Stimulated activated naive CD4-positive, alpha-beta T cell (primary cell): Measurements from ENCODE around the gene EDEM1.

Source experiments
- DNase-seq, 6 experiments: peaks; one replicate each; lab custom pipeline; 2025; lab: John Stamatoyannopoulos, UW

EDEM1 gene

GRCh38 chr3:5198986-5199731 is 11.7 kb downstream of the EDEM1 start:
- DNase-seq: no peak

GRCh38 chr3:5201536-5201935 is 14.0 kb downstream of the EDEM1 start:
- no peak for DNase-seq

- no peak for DNase-seq
Measured at GRCh38 chr3:5202222-5202621, 14.7 kb downstream of the EDEM1 start.

- DNase-seq: no peak
Measured at GRCh38 chr3:5205165-5205941, 17.8 kb downstream of the EDEM1 start.

- DNase-seq: no peak
Measured at GRCh38 chr3:5210926-5211325, 23.4 kb downstream of the EDEM1 start.

GRCh38 chr3:5212628-5213573 is 25.4 kb downstream of the EDEM1 start:
- DNase-seq: no peak

- DNase-seq: no peak
Measured at GRCh38 chr3:5213574-5213966, 26.1 kb downstream of the EDEM1 start.

- DNase-seq: no peak
Measured at GRCh38 chr3:5214352-5214751, 26.8 kb downstream of the EDEM1 start.

GRCh38 chr3:5217824-5218595 is 30.5 kb downstream of the EDEM1 start:
- DNase-seq: no peak

GRCh38 chr3:5218815-5219214 is 31.3 kb downstream of the EDEM1 start:
- no peak for DNase-seq

GRCh38 chr3:5219216-5219615 is 31.7 kb downstream of the EDEM1 start:
- no peak for DNase-seq

- no peak for DNase-seq
Measured at GRCh38 chr3:5220193-5220592, 32.7 kb downstream of the EDEM1 start.

- no peak for DNase-seq
Measured at GRCh38 chr3:5220667-5221431, 33.3 kb downstream of the EDEM1 start.

GRCh38 chr3:5221701-5222100 is 34.2 kb downstream of the EDEM1 start:
- DNase-seq: no peak

- no peak for DNase-seq
Measured at GRCh38 chr3:5222283-5223005, 34.9 kb downstream of the EDEM1 start.

GRCh38 chr3:5226783-5227182 is 39.3 kb downstream of the EDEM1 start:
- DNase-seq: peak in 1 of 6 experiments; percentile 24

- no peak for DNase-seq
Measured at GRCh38 chr3:5227812-5228211, 40.3 kb downstream of the EDEM1 start.

- DNase-seq: no peak
Measured at GRCh38 chr3:5229414-5229813, 41.9 kb downstream of the EDEM1 start.

- DNase-seq: no peak
Measured at GRCh38 chr3:5231074-5231473, 43.6 kb downstream of the EDEM1 start.

GRCh38 chr3:5231487-5231886 is 44.0 kb downstream of the EDEM1 start:
- DNase-seq: no peak
